Muscle of arm (tissue), 12 donors: Measurements from ENCODE around the gene MYBPC3. TPM values are rescaled to one million over a fixed set of nuclear protein-coding genes. Genes with fewer than 3 reads are reported as not detected.

Experiments used
- DNase-seq: peaks from one replicate; pipeline ENCODE4 v3.0.0-alpha.2; 2013
- polyA plus RNA-seq, 12 donors: library from polyadenylated mRNA; unstranded; fragments of 120-200 nt; gene quantifications; one replicate each; pipeline ENCODE4 v1.2.1, GENCODE V29; 2013; ENCODE audit not compliant: insufficient read length in 12 of 12

Gene MYBPC3
- polyA plus RNA-seq, 12 donors = 0.13 to 1.1 (median 0.60) TPM; not detected in 2

GRCh38 chr11:47387944-47388696 is 35.6 kb upstream of the MYBPC3 start:
- DNase-seq = no peak

- DNase-seq = no peak
These were observed 32.0 kb upstream of the MYBPC3 start for GRCh38 chr11:47384498-47384897.

- no peak for DNase-seq
These were observed 30.6 kb upstream of the MYBPC3 start for GRCh38 chr11:47383071-47383470.

GRCh38 chr11:47380078-47380477 is 27.6 kb upstream of the MYBPC3 start:
- no peak for DNase-seq

- no peak for DNase-seq
These were observed 26.8 kb upstream of the MYBPC3 start for GRCh38 chr11:47379317-47379716.

GRCh38 chr11:47378836-47379170 is 26.3 kb upstream of the MYBPC3 start:
- no peak for DNase-seq

- no peak for DNase-seq
These were observed 25.7 kb upstream of the MYBPC3 start, which contains the start of gene SPI1 for GRCh38 chr11:47378010-47378835. SPI1 (minus strand) TSS chr11:47378547; CDS start chr11:47378353, 194 bp downstream.

GRCh38 chr11:47377571-47378009 is 25.1 kb upstream of the MYBPC3 start:
- no peak for DNase-seq

GRCh38 chr11:47376525-47377371 is 24.2 kb upstream of the MYBPC3 start:
- no peak for DNase-seq

- no peak for DNase-seq
These were observed 23.6 kb upstream of the MYBPC3 start for GRCh38 chr11:47376107-47376524.

- DNase-seq = no peak
These were observed 23.1 kb upstream of the MYBPC3 start for GRCh38 chr11:47375546-47376085.

GRCh38 chr11:47375020-47375419 is 22.5 kb upstream of the MYBPC3 start:
- DNase-seq = no peak

GRCh38 chr11:47374720-47375019 is 22.2 kb upstream of the MYBPC3 start:
- DNase-seq = no peak

- DNase-seq = peak; percentile 73
These were observed 21.6 kb upstream of the MYBPC3 start for GRCh38 chr11:47373876-47374719.

- no peak for DNase-seq
These were observed 19.9 kb upstream of the MYBPC3 start for GRCh38 chr11:47372422-47372821.

- DNase-seq = no peak
These were observed 17.2 kb upstream of the MYBPC3 start for GRCh38 chr11:47369676-47370075.

GRCh38 chr11:47366020-47366490 is 13.6 kb upstream of the MYBPC3 start:
- no peak for DNase-seq

- no peak for DNase-seq
These were observed 8.9 kb upstream of the MYBPC3 start for GRCh38 chr11:47361419-47361818.

- no peak for DNase-seq
These were observed 7.8 kb upstream of the MYBPC3 start for GRCh38 chr11:47360341-47360740.

- DNase-seq = no peak
These were observed 7.1 kb upstream of the MYBPC3 start for GRCh38 chr11:47359586-47359985.

- no peak for DNase-seq
These were observed 6.7 kb upstream of the MYBPC3 start for GRCh38 chr11:47359162-47359561.
